Fibroblast of skin of left biceps (primary cell): ENCODE data around the gene MTCL1.

Experiments used
- DNase-seq, 2 experiments: peaks; one replicate each; pipeline ENCODE4 v3.0.0-alpha.2; 2013; ENCODE audit warnings: low read depth in 2 of 2

The MTCL1 gene

GRCh38 chr18:8713691-8714090 lies 8.3 kb downstream of the MTCL1 start:
- no peak for DNase-seq

- DNase-seq = no peak
These were observed 10.2 kb downstream of the MTCL1 start for GRCh38 chr18:8715599-8715998.

- DNase-seq = no peak
These were observed 11.8 kb downstream of the MTCL1 start for GRCh38 chr18:8717011-8717770.

DNA sequence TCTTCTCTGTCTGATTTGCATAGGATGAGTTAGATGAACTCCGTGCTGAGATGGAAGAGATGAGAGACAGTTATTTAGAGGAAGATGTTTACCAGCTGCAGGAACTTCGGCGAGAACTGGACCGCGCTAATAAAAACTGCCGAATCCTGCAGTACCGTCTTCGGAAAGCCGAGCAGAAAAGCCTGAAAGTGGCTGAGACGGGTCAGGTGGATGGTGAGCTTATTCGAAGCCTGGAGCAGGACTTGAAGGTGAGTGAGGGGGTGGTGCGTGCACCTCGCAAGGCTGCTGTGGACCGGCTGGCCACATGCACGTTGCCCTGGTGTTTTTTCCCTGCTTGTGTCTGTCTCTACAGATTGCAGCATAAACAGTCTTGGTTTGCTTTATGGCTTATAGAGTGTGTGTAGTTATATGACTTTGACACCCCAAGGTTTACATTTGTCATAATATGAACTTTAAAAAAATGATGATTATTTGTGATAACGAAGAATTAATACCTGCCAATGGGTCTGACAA lies 13.1 kb downstream of the MTCL1 start:
- DNase-seq = no peak

DNA sequence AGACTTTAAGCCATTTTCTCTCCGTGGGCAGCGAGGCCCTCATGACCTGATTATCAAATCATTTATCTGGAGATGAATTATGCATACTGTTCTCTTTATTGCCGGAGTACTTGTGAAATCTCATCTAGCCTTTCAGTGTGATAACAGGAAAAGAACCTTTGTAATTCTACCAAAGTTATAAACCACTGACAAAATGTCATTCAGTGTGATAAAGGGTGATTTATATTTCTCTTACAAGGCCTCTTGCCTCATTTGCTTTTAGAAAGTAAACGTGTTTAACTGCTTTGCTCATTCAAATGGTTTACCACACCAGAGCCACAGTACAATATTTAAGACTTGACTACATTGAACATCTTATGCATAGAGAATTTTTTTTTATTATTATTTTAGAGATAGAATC lies 13.8 kb downstream of the MTCL1 start:
- DNase-seq = no peak

- no peak for DNase-seq
These were observed 14.8 kb downstream of the MTCL1 start for GRCh38 chr18:8720141-8720540.

GRCh38 chr18:8721094-8721669 lies 15.8 kb downstream of the MTCL1 start:
- no peak for DNase-seq

- no peak for DNase-seq
These were observed 16.4 kb downstream of the MTCL1 start for GRCh38 chr18:8721716-8722115.

DNA sequence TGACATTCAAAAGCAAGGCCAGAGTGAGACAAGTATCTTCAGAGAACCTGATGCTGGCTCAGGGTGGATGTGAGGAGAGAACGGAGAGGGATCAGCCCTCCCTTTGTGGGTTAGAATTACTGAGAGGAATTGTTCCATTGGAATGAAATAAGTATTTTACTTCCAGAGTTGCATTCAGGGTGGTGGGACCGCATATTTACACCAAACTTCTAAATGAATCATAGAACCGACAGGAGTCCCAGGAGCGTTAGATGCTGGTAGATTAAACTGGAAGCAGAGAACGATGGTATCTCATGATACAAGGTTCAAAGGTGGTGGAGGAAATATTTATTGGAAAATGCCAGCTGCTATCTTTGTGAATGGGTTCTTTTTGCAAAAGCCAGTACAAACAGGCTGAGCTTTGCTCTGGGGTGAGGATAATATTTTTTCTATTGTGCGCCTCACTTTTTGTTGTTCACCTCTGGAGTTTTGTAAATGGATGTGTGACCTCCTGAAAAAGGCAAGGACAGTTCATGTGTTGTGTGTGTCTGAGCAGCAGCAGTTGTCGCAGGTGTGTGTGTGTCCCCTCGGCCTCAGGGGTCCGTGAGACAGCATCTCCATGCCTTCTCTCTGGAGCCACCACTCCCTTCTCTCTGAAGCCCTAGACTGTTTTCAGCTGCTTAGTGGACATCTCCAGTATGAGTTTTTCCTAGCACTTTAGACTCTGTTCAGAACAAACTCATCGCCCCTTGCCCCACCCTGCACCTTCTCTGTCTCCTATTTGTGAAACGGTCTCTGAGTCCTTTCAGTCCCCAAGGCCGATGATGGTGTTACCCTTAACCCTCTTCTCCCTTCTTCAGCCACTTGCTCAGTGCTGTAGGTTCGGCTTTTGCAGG lies 17.8 kb downstream of the MTCL1 start:
- no peak for DNase-seq

DNA sequence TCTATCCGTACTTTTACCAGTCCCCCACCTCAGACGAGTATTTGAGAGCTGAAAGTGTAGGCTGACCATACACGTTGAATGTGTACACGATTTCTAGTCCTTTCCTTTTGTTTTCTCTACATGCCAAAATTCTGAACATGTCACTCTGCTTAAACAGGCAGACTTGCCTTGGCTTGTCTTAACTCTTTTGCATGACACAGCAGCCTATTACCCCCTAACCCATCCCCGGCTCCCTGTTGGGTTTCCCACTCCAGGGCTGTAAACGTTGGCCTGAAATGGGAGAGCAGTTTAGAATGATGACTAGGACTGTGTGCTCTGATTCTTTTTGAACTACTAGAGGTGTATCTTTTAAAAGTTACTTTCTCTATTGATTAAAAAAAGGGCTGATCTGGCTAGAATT lies 19.1 kb downstream of the MTCL1 start:
- DNase-seq = no peak

DNA sequence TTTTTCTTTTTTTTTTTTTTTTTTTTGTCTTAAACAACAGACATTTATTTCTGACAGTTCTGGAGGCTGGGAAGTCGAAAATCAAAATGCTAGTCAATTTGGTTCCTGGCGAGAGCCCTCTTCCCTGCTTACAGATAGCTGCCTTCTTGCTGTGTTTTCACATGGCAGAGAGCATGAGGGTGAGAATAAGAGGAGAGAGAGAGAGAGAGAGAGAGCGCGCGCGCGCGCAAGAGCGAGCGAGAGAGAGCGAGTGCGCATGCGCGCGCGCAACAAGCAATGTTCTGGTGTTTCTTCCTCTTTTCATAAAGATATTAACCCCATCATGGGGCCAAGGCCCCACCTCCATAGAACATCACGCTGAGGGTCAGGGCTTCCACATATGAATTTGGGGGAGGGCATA lies 20.9 kb downstream of the MTCL1 start:
- DNase-seq = no peak

DNA sequence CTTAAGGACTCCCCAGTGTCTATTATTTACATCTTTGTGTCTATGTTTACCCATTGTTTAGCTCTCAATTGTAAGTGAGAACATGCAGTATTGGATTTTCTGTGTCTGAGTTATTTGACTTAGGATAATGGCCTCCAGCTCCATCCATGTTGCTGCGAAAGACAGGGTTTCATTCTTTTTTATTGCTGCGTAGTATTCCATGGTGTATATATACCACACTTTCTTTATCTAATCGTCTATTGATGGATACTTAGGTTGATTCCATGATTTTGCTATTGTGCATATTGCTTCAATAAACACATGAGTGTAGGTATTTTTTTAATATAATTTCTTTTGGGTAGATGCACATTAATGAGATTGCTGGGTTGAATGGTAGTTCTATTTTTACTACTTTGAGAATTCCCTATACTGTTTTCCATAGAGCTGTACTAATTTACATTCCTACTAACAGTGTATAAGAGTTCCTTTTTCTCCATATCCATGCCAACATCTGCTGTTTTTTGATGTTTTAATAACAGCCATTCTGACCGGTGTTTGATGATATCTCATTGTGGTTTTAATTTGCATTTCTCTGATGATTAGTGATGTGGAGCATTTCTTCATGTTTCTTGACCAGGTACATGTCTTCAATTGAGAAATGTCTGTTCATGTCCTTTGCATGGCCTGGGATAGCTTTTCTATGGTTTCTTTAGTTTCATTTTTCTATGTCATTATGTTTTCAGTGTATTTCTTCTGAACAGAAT lies 21.8 kb downstream of the MTCL1 start:
- DNase-seq = no peak

GRCh38 chr18:8730080-8730827 lies 24.9 kb downstream of the MTCL1 start:
- DNase-seq = no peak

- no peak for DNase-seq
These were observed 27.3 kb downstream of the MTCL1 start for GRCh38 chr18:8732442-8733360.

- DNase-seq = no peak
These were observed 29.1 kb downstream of the MTCL1 start for GRCh38 chr18:8734496-8734895.

DNA sequence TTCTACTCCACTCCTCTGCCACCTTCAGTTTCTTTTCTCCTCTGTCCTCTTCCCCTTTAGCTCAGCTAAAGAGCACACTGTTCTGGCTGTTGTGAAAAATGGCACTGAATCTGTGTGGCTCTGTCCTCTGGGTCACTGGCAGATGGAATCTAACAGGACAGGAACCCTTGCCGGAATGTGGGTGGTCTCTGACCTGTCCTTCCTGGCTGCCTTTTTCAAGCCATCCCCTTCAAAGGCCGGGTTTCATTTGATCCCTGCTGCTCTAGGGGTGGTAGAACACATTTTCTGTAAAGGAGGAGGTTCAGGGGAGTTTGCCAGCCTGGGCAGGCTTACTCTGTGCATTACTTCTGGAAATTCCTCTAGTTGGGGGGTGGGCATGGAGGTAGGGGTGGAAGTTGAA lies 29.9 kb downstream of the MTCL1 start:
- DNase-seq = no peak

DNA sequence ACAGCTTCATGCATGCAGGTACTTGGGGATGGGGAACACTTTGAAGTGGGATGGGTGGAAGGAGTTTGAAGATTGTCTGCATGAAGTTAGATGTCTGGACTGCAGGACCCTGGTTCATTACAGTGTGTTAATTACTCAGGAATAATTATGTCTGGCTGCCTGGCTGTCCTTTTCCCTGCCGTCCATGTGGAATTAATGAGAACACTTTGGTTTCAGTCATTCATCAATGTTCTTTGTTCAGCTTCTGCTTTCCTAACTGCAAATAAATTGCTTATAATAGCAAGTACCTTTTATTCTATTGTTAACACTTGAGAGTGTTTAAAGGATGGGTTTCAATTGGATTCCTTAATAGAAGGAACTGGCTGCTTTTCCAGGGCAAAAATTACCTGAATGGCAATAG lies 35.8 kb downstream of the MTCL1 start:
- DNase-seq = no peak

GRCh38 chr18:8741532-8741931 lies 36.2 kb downstream of the MTCL1 start:
- DNase-seq = no peak

DNA sequence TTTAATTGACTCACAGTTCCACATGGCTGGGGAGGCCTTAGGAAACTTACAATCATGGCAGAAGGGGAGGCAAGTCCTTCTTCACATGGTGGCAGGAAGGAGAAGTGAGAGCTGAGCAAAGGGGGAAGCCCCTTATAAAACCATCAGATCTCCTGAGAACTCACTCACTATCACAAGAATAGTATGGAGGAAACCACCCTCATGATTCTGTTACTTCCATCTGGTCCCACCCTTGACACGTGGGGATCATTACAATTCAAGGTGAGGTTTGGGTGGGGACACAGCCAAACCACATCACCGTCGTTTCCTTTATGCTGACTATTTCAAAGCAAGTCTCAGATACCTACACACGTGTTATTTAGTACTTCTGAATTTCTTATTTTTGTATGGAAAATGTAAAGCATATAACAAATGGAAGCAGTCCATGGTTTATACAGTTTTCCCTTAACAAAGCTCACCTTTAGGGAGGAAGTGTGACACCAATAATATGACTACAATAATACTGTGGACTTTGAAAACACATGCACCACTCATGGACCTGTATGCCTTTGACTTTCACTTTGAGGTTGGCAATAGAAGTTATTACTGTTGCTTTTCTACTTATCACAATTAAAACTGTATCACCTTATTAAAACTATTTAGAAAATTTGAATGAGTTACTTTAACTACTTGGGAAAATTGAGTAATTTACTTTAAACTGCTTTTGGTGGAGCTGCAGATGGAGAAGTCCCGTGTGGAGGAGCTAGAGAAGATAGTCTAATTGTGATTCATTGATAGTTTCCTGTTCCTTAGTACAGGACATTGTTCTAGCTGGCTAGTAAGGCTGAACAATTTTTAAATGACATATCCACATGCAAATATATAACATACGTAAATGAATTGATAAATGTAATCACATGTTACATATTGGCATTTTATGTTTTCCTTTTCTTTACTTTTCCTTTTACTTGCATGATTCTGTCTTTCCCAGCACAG lies 37.3 kb downstream of the MTCL1 start:
- no peak for DNase-seq
